Ascending aorta (tissue), 2 donors: ENCODE measurements around the gene XCR1. TPM values are rescaled to one million over a fixed set of nuclear protein-coding genes. Genes with fewer than 3 reads are reported as not detected.

ENCODE experiments used
- DNase-seq, 2 donors: peaks; one replicate each; pipeline ENCODE4 v3.0.0-alpha.2; 2019; ENCODE audit warnings: low spot score in 2 of 2
- H3K27ac ChIP-seq, 2 donors: fragments of 200-600 bp; sonication (generic); one replicate each; pipeline ENCODE4 v1.5.1; 2016 to 2017; ENCODE audit warnings: mild to moderate bottlenecking in 1 of 2
- H3K27me3 ChIP-seq: fragments of 200-600 bp; sonication (generic); one replicate; pipeline ENCODE4 v1.5.1; 2017
- H3K36me3 ChIP-seq, 2 donors: fragments of 200-600 bp; sonication (generic); one replicate each; pipeline ENCODE4 v1.5.1; 2016
- H3K4me1 ChIP-seq, 2 donors: fragments of 200-600 bp; sonication (generic); one replicate each; pipeline ENCODE4 v1.5.1; 2016 to 2017; ENCODE audit warnings: mild to moderate bottlenecking in 1 of 2
- H3K4me3 ChIP-seq, 2 donors: fragments of 200-600 bp; sonication (generic); one replicate each; pipeline ENCODE4 v1.5.1; 2016 to 2017; ENCODE audit warnings: mild to moderate bottlenecking in 1 of 2
- H3K9me3 ChIP-seq, 2 donors: fragments of 200-600 bp; sonication (generic); one replicate each; pipeline ENCODE4 v1.5.1; 2016
- intact Hi-C: fragments of 100-400 bp; cut with DNase I; formaldehyde crosslinking; loops from one replicate; pipeline ENCODE4 v1.15.1; 2023
- total RNA-seq: library from RNA; depleted of rRNA; stranded (reverse); fragments of >200 nt; gene quantifications from one replicate; pipeline ENCODE4 v1.1.0, GENCODE V29; 2016
- TF ChIP-seq, protein P1 (sequence below), 3 experiments: fragments of 200-600 bp in 2 of 3; fragments of 450-650 bp in 1 of 3; sonication (generic) in 2 of 3; IDR thresholded peaks; one replicate each; pipeline ENCODE4 v1.5.1; 2016 to 2019; ENCODE audit warnings: antibody characterized with exemption in 3 of 3, mild to moderate bottlenecking in 1 of 3, moderate library complexity in 1 of 3

Gene XCR1
- total RNA-seq, 1 donor from 2014 or later, result not detected

DNA sequence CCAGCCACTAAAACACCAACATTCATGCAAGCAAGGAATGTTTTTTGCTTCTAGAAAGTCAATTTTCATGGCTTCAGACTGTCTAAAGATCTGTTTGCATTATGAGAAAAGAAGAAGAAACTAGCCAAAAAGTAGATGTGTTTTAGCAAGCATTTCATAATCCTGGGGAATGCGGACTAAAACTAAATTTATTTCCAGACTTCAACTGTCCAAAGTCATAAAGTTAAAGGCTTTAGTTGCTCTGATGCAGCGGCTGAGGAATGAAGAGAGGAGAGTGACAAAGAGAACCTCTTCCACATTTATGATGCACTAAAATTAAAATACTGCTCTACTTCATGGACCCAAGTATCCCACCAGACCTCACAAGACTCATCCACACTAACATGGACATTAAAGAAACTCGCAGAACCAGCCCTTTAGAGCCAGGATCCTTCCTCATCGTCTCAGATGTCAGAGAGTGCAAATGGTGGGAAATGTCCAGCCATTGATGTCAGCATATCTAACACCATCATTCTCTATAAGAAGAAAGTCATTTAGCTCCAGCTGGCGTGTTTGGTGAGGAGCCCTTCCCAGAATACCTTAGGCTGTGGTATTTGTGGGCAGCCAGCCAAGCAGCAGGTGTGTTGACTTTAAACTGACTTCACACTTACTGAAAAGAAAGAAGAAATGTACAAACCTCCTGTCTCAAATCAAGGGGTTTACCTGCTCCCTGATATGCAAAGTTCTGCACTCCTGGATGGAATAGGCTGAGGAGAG is 49.1 kb downstream of the XCR1 start:
- H3K4me3 ChIP-seq, result no peak overlapping the region
- peak overlapping the region in 1 of 2 donors; percentile 40 for H3K27ac ChIP-seq
- intact Hi-C loops, result no loop called here
- H3K27me3 ChIP-seq, result no peaks in the 10 kb centered on the region
- no peak for DNase-seq
- peaks cover under 1 to 16% of the 10 kb centered on the region in 2 donors for H3K4me1 ChIP-seq
- TF ChIP-seq, protein P1, sequence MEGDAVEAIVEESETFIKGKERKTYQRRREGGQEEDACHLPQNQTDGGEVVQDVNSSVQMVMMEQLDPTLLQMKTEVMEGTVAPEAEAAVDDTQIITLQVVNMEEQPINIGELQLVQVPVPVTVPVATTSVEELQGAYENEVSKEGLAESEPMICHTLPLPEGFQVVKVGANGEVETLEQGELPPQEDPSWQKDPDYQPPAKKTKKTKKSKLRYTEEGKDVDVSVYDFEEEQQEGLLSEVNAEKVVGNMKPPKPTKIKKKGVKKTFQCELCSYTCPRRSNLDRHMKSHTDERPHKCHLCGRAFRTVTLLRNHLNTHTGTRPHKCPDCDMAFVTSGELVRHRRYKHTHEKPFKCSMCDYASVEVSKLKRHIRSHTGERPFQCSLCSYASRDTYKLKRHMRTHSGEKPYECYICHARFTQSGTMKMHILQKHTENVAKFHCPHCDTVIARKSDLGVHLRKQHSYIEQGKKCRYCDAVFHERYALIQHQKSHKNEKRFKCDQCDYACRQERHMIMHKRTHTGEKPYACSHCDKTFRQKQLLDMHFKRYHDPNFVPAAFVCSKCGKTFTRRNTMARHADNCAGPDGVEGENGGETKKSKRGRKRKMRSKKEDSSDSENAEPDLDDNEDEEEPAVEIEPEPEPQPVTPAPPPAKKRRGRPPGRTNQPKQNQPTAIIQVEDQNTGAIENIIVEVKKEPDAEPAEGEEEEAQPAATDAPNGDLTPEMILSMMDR (IDR thresholded peaks at IDR 0.05), result no peak
- peaks cover 67 to 88% of the 10 kb centered on the region in 2 donors for H3K36me3 ChIP-seq
- H3K9me3 ChIP-seq, result no peaks in the 10 kb centered on the region

DNA sequence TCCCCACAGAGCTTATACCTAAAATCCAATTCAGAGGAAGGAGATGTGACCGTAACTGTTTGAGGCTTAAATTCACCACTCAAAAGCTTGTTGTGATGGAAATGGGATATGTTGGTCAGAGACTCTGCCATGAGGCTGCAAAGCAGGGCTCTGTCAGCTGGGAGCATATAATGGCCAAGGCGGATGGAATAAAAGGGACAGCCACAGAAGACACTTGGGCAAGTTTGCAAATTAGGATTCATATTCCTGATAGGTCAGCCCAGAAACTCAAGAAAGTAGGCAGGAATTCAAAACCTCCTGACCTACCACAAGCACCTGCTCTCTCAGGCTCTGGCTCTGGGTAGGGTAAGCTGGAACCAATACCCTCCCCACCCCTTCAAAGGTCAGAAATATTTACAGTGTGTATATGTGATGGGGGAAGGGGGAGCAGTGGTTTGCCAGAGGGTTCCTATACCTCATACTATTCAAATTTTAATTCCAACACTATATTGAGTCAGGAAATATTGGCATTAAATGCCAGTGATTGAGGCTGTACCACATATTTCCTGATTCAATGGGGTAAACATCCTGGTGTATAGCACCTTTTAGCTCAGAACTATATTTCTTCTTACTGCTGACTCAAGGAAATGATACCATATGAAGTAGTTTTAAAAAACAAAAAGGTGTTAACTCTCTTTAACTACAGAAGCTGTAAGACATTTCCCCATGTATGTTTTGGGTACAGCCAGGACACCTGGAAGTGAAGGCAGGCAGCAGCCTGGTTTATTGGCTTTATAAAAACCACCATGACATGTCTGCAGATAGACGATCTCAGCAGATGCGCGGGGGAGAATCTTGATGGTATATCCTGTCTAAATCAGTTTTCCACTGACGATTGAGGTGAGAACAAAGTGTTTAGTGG is 50.8 kb downstream of the XCR1 start:
- peaks cover 50 to 71% of the 10 kb centered on the region in 2 donors for H3K36me3 ChIP-seq
- DNase-seq, result no peak
- H3K4me1 ChIP-seq, result peaks cover 6 to 23% of the 10 kb centered on the region in 2 donors
- no peak overlapping the region for H3K4me3 ChIP-seq
- TF ChIP-seq, protein P1 (IDR thresholded peaks at IDR 0.05), result no peak
- no peaks in the 10 kb centered on the region for H3K27me3 ChIP-seq
- intact Hi-C loops, result no loop called here
- no peaks in the 10 kb centered on the region for H3K9me3 ChIP-seq
- peak overlapping the region in 1 of 2 donors; percentile 4 for H3K27ac ChIP-seq

DNA sequence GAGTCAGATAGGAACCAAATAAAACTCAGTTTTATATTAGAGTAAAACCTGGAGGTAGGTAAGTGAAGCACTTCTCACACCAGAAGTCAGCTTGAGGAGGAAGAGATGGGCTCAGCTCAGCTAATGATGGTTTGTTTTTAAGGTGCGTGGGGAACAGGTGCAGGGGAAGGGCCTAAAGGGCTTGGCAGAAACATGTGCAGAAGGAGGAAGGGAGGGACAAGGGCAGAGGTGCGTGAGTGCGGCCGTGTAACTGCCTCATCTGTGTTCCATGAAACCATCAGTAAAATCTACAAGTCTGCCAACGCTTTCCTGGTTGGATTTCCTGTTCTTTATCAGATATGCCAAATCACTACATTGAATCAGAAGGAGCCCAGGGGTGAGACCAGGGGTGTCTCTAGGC is 51.6 kb downstream of the XCR1 start:
- H3K27ac ChIP-seq, result peak overlapping the region in 1 of 2 donors; percentile 4
- H3K27me3 ChIP-seq, result no peaks in the 10 kb centered on the region
- H3K36me3 ChIP-seq, result peaks cover 43 to 70% of the 10 kb centered on the region in 2 donors
- TF ChIP-seq, protein P1 (IDR thresholded peaks at IDR 0.05), result no peak
- peaks cover 6 to 19% of the 10 kb centered on the region in 2 donors for H3K4me1 ChIP-seq
- intact Hi-C loops, result no loop called here
- H3K9me3 ChIP-seq, result no peaks in the 10 kb centered on the region
- DNase-seq, result no peak
- no peak overlapping the region for H3K4me3 ChIP-seq

DNA sequence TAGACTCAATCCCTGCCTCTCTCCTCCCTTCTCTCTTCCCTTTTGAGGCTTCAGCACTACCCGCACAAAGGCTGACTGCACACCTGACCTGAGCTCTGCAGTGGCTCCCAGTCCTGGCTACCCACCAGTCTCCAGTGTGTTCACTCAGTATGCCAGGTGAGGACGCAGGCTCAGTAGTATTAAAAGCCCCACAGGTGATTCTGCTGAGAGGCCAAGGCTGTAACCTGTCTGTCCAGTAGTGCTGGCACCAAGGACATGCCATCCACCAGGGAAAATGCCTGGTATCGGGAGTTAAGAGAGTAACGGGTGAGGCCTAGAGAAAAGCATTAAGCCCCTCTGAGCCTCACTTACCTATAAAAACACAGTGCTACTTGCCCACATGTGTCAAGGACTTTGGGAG is 52.6 kb downstream of the XCR1 start:
- TF ChIP-seq, protein P1 (IDR thresholded peaks at IDR 0.05), result no peak
- Histone ChIP-seq H3K27ac (peak overlapping the region in 1 of 2 donors; percentile 87), H3K4me3 (no peak overlapping the region), H3K9me3 (no peaks in the 10 kb centered on the region), H3K36me3 (peaks cover 40 to 70% of the 10 kb centered on the region in 2 donors), H3K4me1 (peaks cover 6 to 19% of the 10 kb centered on the region in 2 donors), H3K27me3 (no peaks in the 10 kb centered on the region)
- intact Hi-C loops, result no loop called here
- DNase-seq, result no peak

DNA sequence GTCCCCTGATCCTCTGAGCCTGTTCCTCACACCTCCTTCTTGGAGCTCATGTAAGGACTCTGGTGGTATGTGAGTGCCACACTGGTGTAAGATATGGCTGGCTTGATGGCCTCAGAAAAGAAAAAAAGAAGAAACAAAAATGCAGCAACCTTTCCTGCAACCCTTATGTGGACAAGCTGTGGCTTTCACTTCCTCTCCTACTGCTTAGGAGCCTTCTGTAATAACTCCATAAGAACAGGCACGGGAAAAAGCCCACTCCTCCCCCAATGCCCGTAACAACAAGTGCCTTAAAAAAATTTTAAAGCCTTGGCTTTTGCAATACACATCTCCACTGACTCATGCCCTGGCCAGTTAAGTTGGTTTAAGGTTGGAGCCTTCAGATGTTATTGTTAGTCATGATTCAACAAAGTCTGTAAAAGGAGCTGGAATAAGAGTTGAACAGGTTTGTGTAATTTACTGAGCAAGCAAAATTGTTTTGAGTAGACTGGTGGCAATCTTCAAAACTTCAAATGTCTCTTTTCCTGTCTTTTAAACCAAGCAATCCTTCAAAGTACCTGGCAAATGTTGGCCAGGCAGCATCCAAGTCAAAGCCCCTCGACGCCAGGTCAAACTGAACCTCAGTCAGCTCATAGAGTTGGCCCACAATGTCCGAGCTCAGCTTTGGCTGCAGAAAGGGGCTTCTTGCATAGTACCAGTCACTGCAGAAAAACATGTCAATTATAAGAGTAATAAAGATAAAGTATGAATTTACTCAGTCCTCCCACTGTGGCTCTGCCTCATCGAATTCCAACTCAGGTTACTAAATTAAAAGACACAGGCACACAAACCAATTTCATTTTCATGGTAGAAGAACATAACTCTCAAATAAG is 54.5 kb downstream of the XCR1 start:
- Histone ChIP-seq H3K9me3 (no peaks in the 10 kb centered on the region), H3K4me3 (no peak overlapping the region), H3K4me1 (peaks cover 8 to 24% of the 10 kb centered on the region in 2 donors), H3K36me3 (peaks cover 37 to 72% of the 10 kb centered on the region in 2 donors), H3K27me3 (no peaks in the 10 kb centered on the region), H3K27ac (peak overlapping the region; percentile 69 to 87)
- DNase-seq, result peak in 1 of 2 donors; percentile 89
- intact Hi-C loops, result loop anchor here (2.0 kb wide), 1 partner anchor 14 kb away; no protein-coding TSS in a partner anchor
- TF ChIP-seq, protein P1 (IDR thresholded peaks at IDR 0.05), result no peak
